A549 (cell line): Measurements from ENCODE around the gene RAPGEF5.

Experiments used
- CBX2 ChIP-seq: fragments of 200-600 bp; sonication (generic); IDR thresholded peaks from 2 replicates; pipeline ENCODE4 v1.6.1; 2016; ENCODE audit warnings: low read depth, mild to moderate bottlenecking, borderline replicate concordance
- CEBPB ChIP-seq, 2 experiments: fragments of >200 bp in 1 of 2; sonication (Bioruptor Twin) in 1 of 2; formaldehyde crosslinking in 1 of 2; IDR thresholded peaks; 2 replicates each; pipeline ENCODE4 v1.6.1; 2012 to 2016
- CTCF ChIP-seq: fragments of >200 bp; sonication (Bioruptor Twin); formaldehyde crosslinking; IDR thresholded peaks from 3 replicates; pipeline ENCODE4 v1.5.1; 2016
- HES2 ChIP-seq: fragments of >200 bp; sonication (Bioruptor Twin); formaldehyde crosslinking; IDR thresholded peaks from 2 replicates; pipeline ENCODE4 v1.6.1; 2016
- MAFK ChIP-seq: fragments of 450-650 bp; IDR thresholded peaks from 2 replicates; pipeline ENCODE4 v1.6.1; 2014; ENCODE audit not compliant: partially characterized antibody
- MAX ChIP-seq: IDR thresholded peaks from 2 replicates; pipeline ENCODE4 v1.6.1; 2012
- MYC ChIP-seq: IDR thresholded peaks from 2 replicates; pipeline ENCODE4 v1.6.1; 2012; ENCODE audit warnings: mild to moderate bottlenecking, inconsistent platforms, low read length, improper control_type of control experiment, borderline replicate concordance
- POLR2AphosphoS2 ChIP-seq: conservative IDR thresholded peaks from 2 replicates; pipeline ENCODE4 v1.6.1; 2012; ENCODE audit warnings: low read length, improper control_type of control experiment, inconsistent platforms
- RCOR1 ChIP-seq: fragments of 150-350 bp; IDR thresholded peaks from 2 replicates; pipeline ENCODE4 v1.6.1; 2014; ENCODE audit warnings: antibody characterized with exemption, low read length, low read depth
- RFX5 ChIP-seq: fragments of 450-650 bp; IDR thresholded peaks from 2 replicates; pipeline ENCODE4 v1.7.1; 2014; ENCODE audit warnings: antibody characterized with exemption, mild to moderate bottlenecking, moderate library complexity

GRCh38 chr7:22404421-22405023, 47.6 kb upstream of the RAPGEF5 start:
- TF ChIP-seq HES2 (no peak), MAX (no peak), CEBPB (IDR thresholded peaks at IDR 0.05) (no peak), MAFK (no peak), CTCF (no peak), MYC (no peak), RFX5 (no peak), RCOR1 (no peak), POLR2AphosphoS2 (no peak), CBX2 (no peak)
